Muscle layer of colon (tissue), 2 donors: ENCODE data around the gene ACTMAP.

Experiments
- H3K27ac ChIP-seq: one replicate; pipeline ENCODE4 v1.7.0; 2013; ENCODE audit warnings: low read depth, mild to moderate bottlenecking, low read length, moderate library complexity
- H3K27me3 ChIP-seq, 2 donors: one replicate each; pipeline ENCODE4 v1.7.0; 2013; ENCODE audit warnings: low read length in 2 of 2, mild to moderate bottlenecking in 2 of 2; ENCODE audit not compliant: insufficient read depth in 2 of 2, control insufficient read depth in 1 of 2
- H3K36me3 ChIP-seq: one replicate; pipeline ENCODE4 v1.7.0; 2013; ENCODE audit warnings: mild to moderate bottlenecking, low read length; ENCODE audit not compliant: insufficient read depth
- H3K4me1 ChIP-seq: one replicate; pipeline ENCODE4 v1.7.0; 2013; ENCODE audit warnings: mild to moderate bottlenecking, low read length; ENCODE audit not compliant: insufficient read depth
- H3K4me3 ChIP-seq, 2 donors: one replicate each; pipeline ENCODE4 v1.7.0; 2013; ENCODE audit warnings: low read length in 2 of 2, low read depth in 1 of 2, mild to moderate bottlenecking in 1 of 2, moderate library complexity in 1 of 2
- H3K9ac ChIP-seq: one replicate; pipeline ENCODE4 v1.7.0; 2013; ENCODE audit warnings: low read length
- H3K9me3 ChIP-seq: one replicate; pipeline ENCODE4 v1.7.0; 2013; ENCODE audit warnings: mild to moderate bottlenecking, low read length
- donor health status: abdominal sarcoma.
- donor health status: Adenocarcinoma of cecum.

ACTMAP gene

GRCh38 chr19:40754611-40755247, 4.5 kb upstream of the ACTMAP start:
- Histone ChIP-seq H3K9me3 (no peaks in the 10 kb centered on the region), H3K36me3 (peaks cover 23% of the 10 kb centered on the region), H3K27me3 (no peaks in the 10 kb centered on the region), H3K4me1 (peaks cover 36% of the 10 kb centered on the region), H3K9ac (no peak overlapping the region), H3K4me3 (peak overlapping the region in 1 of 2 donors; percentile 32), H3K27ac (no peak overlapping the region)

- Histone ChIP-seq H3K4me1 (peaks cover 42% of the 10 kb centered on the region), H3K9ac (no peak overlapping the region), H3K36me3 (peaks cover 10% of the 10 kb centered on the region), H3K4me3 (peak overlapping the region; percentile 75 to 80), H3K27ac (no peak overlapping the region), H3K27me3 (no peaks in the 10 kb centered on the region), H3K9me3 (no peaks in the 10 kb centered on the region)
Measured at GRCh38 chr19:40752257-40752781, 2.0 kb upstream of the ACTMAP start.

GRCh38 chr19:40750874-40751537, 729 bp upstream of the ACTMAP start, which contains the start of gene SNRPA:
Gene SNRPA (plus strand): TSS chr19:40751203. CDS start chr19:40751409, 206 bp downstream.
- no peaks in the 10 kb centered on the region for H3K9me3 ChIP-seq
- peaks cover 7% of the 10 kb centered on the region for H3K36me3 ChIP-seq
- peaks cover 39% of the 10 kb centered on the region for H3K4me1 ChIP-seq
- H3K9ac ChIP-seq, result peak within 1 kb of the TSS; percentile 67
- no peaks in the 10 kb centered on the region for H3K27me3 ChIP-seq
- peak within 1 kb of the TSS; percentile 96 for H3K27ac ChIP-seq
- peak within 1 kb of the TSS; percentile 81 to 84 for H3K4me3 ChIP-seq

GRCh38 chr19:40747536-40747935, 2.7 kb downstream of the ACTMAP start:
- H3K9ac ChIP-seq, result no peak overlapping the region
- H3K36me3 ChIP-seq, result no peaks in the 10 kb centered on the region
- H3K4me1 ChIP-seq, result peaks cover 17% of the 10 kb centered on the region
- H3K27ac ChIP-seq, result no peak overlapping the region
- H3K27me3 ChIP-seq, result no peaks in the 10 kb centered on the region
- no peaks in the 10 kb centered on the region for H3K9me3 ChIP-seq
- no peak overlapping the region for H3K4me3 ChIP-seq

- Histone ChIP-seq H3K27ac (no peak overlapping the region), H3K4me1 (peaks cover 11% of the 10 kb centered on the region), H3K27me3 (no peaks in the 10 kb centered on the region), H3K9ac (no peak overlapping the region), H3K9me3 (no peaks in the 10 kb centered on the region), H3K36me3 (no peaks in the 10 kb centered on the region), H3K4me3 (no peak overlapping the region)
Measured at GRCh38 chr19:40745402-40745780, 4.9 kb downstream of the ACTMAP start.

GRCh38 chr19:40744554-40745401, 5.5 kb downstream of the ACTMAP start:
- H3K36me3 ChIP-seq, result no peaks in the 10 kb centered on the region
- H3K27ac ChIP-seq, result no peak overlapping the region
- peaks cover 7% of the 10 kb centered on the region for H3K4me1 ChIP-seq
- H3K9me3 ChIP-seq, result no peaks in the 10 kb centered on the region
- no peaks in the 10 kb centered on the region for H3K27me3 ChIP-seq
- H3K9ac ChIP-seq, result no peak overlapping the region
- no peak overlapping the region for H3K4me3 ChIP-seq

GRCh38 chr19:40743926-40744325, 6.4 kb downstream of the ACTMAP start:
- no peaks in the 10 kb centered on the region for H3K4me1 ChIP-seq
- H3K27me3 ChIP-seq, result no peaks in the 10 kb centered on the region
- H3K27ac ChIP-seq, result no peak overlapping the region
- H3K36me3 ChIP-seq, result peaks cover 8% of the 10 kb centered on the region
- H3K9ac ChIP-seq, result no peak overlapping the region
- no peaks in the 10 kb centered on the region for H3K9me3 ChIP-seq
- H3K4me3 ChIP-seq, result no peak overlapping the region

- Histone ChIP-seq H3K9me3 (no peaks in the 10 kb centered on the region), H3K4me1 (no peaks in the 10 kb centered on the region), H3K9ac (no peak overlapping the region), H3K27ac (no peak overlapping the region), H3K36me3 (peaks cover 9% of the 10 kb centered on the region), H3K4me3 (no peak overlapping the region), H3K27me3 (no peaks in the 10 kb centered on the region)
Measured at GRCh38 chr19:40742886-40743285, 7.4 kb downstream of the ACTMAP start.

DNA sequence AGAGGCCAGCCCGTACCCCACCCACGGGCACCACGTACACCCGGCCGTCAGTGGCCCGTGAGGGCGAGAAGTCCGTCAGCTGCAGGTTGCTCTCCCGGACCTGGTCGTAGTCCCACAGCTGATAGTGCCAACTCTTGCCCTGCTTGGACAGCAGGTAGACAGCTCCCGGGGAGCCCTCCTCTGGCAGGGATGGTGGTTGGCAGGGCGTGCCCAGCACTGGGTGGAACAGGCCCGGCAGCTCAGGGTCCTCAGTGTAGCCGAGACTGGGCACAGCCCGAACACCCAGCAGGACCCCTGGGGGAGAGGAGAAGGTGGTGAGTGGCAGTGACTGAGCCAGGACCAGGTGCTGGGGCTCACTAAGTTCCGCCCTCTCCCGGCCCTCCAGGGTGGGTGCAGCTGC, 7.8 kb downstream of the ACTMAP start:
- no peaks in the 10 kb centered on the region for H3K27me3 ChIP-seq
- H3K9ac ChIP-seq, result no peak overlapping the region
- no peaks in the 10 kb centered on the region for H3K4me1 ChIP-seq
- no peak overlapping the region for H3K27ac ChIP-seq
- no peaks in the 10 kb centered on the region for H3K9me3 ChIP-seq
- H3K4me3 ChIP-seq, result no peak overlapping the region
- peaks cover 11% of the 10 kb centered on the region for H3K36me3 ChIP-seq

DNA sequence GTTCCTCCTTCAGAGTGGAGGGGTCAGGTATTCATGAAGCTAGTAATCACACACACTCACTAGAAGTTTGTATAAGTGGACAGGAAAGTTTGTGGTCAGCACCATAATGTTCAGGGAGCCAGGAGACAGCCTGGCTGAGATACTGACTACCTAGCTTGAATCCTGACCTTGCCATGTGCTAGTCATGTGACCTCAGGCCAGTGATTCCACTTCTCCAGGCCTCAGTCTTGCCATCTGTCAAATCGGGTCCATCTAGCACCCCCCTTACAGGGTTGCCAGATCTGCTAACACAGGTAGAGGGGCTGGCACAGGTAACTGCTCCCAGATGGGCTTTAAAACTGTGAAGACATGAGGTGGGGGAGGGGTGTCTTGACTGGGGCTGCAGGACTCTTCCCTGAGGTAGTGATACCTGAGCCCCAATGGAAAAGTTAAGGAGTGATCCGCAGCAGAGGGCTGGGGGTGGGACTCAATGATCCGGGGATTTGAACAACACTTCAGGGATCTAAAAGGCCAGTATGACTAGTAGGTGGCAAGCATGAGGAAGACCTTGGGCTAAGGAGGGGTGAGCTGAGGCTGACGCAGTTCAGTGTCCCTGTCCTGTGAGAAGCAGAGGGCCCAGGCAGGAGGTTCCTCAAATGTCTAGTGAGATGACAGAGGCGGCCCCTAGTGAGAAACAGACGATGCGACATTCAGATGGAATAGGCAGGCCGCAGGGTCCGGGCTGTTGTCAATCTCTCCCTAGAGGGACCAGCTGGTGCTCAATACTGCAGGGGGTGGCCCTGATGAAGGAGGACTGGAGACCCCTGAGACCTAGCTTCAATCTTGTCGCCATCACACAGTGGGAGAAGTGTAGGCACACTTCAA, 8.5 kb downstream of the ACTMAP start:
- no peaks in the 10 kb centered on the region for H3K4me1 ChIP-seq
- H3K27ac ChIP-seq, result no peak overlapping the region
- no peak overlapping the region for H3K9ac ChIP-seq
- no peak overlapping the region for H3K4me3 ChIP-seq
- no peaks in the 10 kb centered on the region for H3K27me3 ChIP-seq
- H3K36me3 ChIP-seq, result peaks cover 18% of the 10 kb centered on the region
- no peaks in the 10 kb centered on the region for H3K9me3 ChIP-seq
